ENCODE results near the gene SNED1.

SNED1 gene

GRCh38 chr2:241136661-241137260, 138.3 kb downstream of the SNED1 start:
- H3K36me3 ChIP-seq (ENCODE audit: control insufficient read depth, low read length) = peaks cover 57% of the 10 kb centered on the region
- no peaks in the 10 kb centered on the region for H3K4me1 ChIP-seq (ENCODE audit: control insufficient read depth, low read length)
- H4K20me1 ChIP-seq (ENCODE audit: control insufficient read depth, insufficient read depth, low read depth, low read length) = no peaks in the 10 kb centered on the region
- H3F3A ChIP-seq (ENCODE audit: control insufficient read depth, insufficient read depth) = no peaks in the 10 kb centered on the region
- no peaks in the 10 kb centered on the region for H3K9me2 ChIP-seq (replicated peaks; ENCODE audit: control insufficient read depth, low read length)
- TF ChIP-seq CTCF (IDR thresholded peaks at IDR 0.05; ENCODE audit: low read depth, low read length, poor library complexity, severe bottlenecking) (no peak), EZH2phosphoT487 (IDR thresholded peaks at IDR 0.05; ENCODE audit: borderline replicate concordance, low read length) (no peak)
- H3K9me3 ChIP-seq (ENCODE audit: control insufficient read depth, insufficient read depth, low read length) = no peaks in the 10 kb centered on the region
- peaks cover under 1% of the 10 kb centered on the region for H3K79me2 ChIP-seq (ENCODE audit: control insufficient read depth, low read length)
- no peak overlapping the region for H3K4me2 ChIP-seq (ENCODE audit: low read length)
- H3K27me3 ChIP-seq (ENCODE audit: control insufficient read depth, low read length) = no peaks in the 10 kb centered on the region
- no peak overlapping the region for H3K4me3 ChIP-seq (ENCODE audit: low read length)
- H3K27ac ChIP-seq (ENCODE audit: low read depth, low read length) = no peak overlapping the region

GRCh38 chr2:241137276-241138190, 139.1 kb downstream of the SNED1 start:
- peaks cover 8% of the 10 kb centered on the region for H3K79me2 ChIP-seq (ENCODE audit: control insufficient read depth, low read length)
- H3K4me3 ChIP-seq (ENCODE audit: low read length) = no peak overlapping the region
- H3K9me2 ChIP-seq (replicated peaks; ENCODE audit: control insufficient read depth, low read length) = no peaks in the 10 kb centered on the region
- no peak overlapping the region for H3K4me2 ChIP-seq (ENCODE audit: low read length)
- H3K9me3 ChIP-seq (ENCODE audit: control insufficient read depth, insufficient read depth, low read length) = no peaks in the 10 kb centered on the region
- no peak overlapping the region for H3K27ac ChIP-seq (ENCODE audit: low read depth, low read length)
- no peaks in the 10 kb centered on the region for H3K4me1 ChIP-seq (ENCODE audit: control insufficient read depth, low read length)
- no peaks in the 10 kb centered on the region for H3K27me3 ChIP-seq (ENCODE audit: control insufficient read depth, low read length)
- H4K20me1 ChIP-seq (ENCODE audit: control insufficient read depth, insufficient read depth, low read depth, low read length) = no peaks in the 10 kb centered on the region
- H3F3A ChIP-seq (ENCODE audit: control insufficient read depth, insufficient read depth) = no peaks in the 10 kb centered on the region
- peaks cover 65% of the 10 kb centered on the region for H3K36me3 ChIP-seq (ENCODE audit: control insufficient read depth, low read length)
- TF ChIP-seq EZH2phosphoT487 (IDR thresholded peaks at IDR 0.05; ENCODE audit: borderline replicate concordance, low read length) (no peak), CTCF (IDR thresholded peaks at IDR 0.05; ENCODE audit: low read depth, low read length, poor library complexity, severe bottlenecking) (no peak)

- peaks cover 13% of the 10 kb centered on the region for H3K79me2 ChIP-seq (ENCODE audit: control insufficient read depth, low read length)
- no peaks in the 10 kb centered on the region for H3K27me3 ChIP-seq (ENCODE audit: control insufficient read depth, low read length)
- TF ChIP-seq CTCF (IDR thresholded peaks at IDR 0.05; ENCODE audit: low read depth, low read length, poor library complexity, severe bottlenecking) = no peak
- TF ChIP-seq EZH2phosphoT487 (IDR thresholded peaks at IDR 0.05; ENCODE audit: borderline replicate concordance, low read length) = no peak
- no peaks in the 10 kb centered on the region for H3K4me1 ChIP-seq (ENCODE audit: control insufficient read depth, low read length)
- H3F3A ChIP-seq (ENCODE audit: control insufficient read depth, insufficient read depth) = no peaks in the 10 kb centered on the region
- H3K9me3 ChIP-seq (ENCODE audit: control insufficient read depth, insufficient read depth, low read length) = no peaks in the 10 kb centered on the region
- no peaks in the 10 kb centered on the region for H3K9me2 ChIP-seq (replicated peaks; ENCODE audit: control insufficient read depth, low read length)
- H3K4me3 ChIP-seq (ENCODE audit: low read length) = no peak overlapping the region
- no peak overlapping the region for H3K27ac ChIP-seq (ENCODE audit: low read depth, low read length)
- H4K20me1 ChIP-seq (ENCODE audit: control insufficient read depth, insufficient read depth, low read depth, low read length) = no peaks in the 10 kb centered on the region
- no peak overlapping the region for H3K4me2 ChIP-seq (ENCODE audit: low read length)
- peaks cover 63% of the 10 kb centered on the region for H3K36me3 ChIP-seq (ENCODE audit: control insufficient read depth, low read length)
These were observed 140.1 kb downstream of the SNED1 start for GRCh38 chr2:241138471-241138870.

Measured in DOHH2 (cell line).